Activated CD4-positive, alpha-beta T cell treated with anti-CD3 and anti-CD28 coated beads, Interleukin-2, Interleukin-6, amounts not matched to agents 100 ng/mL and 50 ng/mL, durations not matched to agents 16 hours and 8 hours (primary cell): ENCODE measurements around the gene PARP1.

ENCODE experiments used
- DNase-seq: peaks from one replicate; pipeline ENCODE4 v3.0.0-alpha.2; 2020

The PARP1 gene

DNA sequence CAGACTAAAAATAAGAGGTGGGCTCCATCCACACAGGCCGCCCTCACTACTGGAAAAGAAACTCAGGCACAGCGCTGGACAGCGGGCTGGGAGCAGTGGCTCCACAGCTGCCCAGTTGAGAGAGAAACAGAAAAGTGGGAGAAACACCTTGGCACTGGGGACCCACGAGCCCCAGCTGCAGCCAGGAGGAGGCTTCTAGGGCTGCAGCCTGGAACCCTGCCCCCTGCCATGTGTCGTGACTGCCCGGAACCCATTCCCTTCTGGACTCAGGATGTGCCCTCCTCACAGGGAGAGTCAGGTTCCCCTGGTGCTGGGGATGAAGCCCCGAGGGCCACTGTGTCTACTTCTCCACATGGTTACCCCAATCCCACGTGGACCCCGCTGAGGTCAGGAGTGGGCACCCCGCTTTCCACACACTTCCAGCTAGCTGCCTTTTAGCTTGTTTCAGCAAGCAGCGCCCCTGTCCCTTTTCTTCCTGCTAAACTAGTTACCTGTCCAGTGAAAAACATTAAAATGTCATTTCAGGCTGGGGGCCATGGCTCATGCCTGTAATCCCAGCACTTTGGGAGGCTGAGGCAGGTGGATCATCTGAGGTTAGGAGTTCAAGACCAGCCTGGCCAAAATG is 35.9 kb downstream of the PARP1 start:
- DNase-seq: no peak

DNA sequence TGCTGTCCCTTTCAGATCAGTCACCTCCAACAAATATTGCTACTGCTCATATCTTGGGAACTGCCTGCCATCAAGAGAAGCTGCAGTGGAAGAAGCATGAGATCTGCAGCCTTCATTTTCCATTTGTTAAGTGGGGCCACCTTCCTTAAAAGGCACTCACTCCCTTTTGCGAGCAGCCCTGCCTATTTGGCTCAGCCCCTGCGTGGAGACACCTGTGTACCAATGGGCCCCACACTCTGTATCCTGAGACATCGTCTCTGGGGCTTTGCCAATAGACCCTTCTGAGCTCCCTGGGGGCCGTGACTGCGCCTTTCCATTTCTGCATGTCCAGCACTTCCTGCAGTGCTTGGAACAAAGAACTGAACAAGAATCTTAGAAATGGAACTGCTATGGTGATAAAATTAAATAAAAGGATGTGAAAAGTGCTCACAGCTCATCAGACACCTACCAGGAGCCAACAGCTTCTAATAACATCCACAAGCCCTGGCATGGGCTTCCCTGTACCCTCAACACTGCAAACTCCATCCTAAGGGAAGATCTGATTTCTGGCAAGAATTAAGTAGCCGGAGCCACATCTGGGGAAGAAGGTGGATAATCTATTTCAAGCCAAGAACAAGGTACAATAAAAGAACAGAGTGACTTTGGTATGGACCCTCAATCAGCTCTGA is 36.7 kb downstream of the PARP1 start:
- no peak for DNase-seq

DNA sequence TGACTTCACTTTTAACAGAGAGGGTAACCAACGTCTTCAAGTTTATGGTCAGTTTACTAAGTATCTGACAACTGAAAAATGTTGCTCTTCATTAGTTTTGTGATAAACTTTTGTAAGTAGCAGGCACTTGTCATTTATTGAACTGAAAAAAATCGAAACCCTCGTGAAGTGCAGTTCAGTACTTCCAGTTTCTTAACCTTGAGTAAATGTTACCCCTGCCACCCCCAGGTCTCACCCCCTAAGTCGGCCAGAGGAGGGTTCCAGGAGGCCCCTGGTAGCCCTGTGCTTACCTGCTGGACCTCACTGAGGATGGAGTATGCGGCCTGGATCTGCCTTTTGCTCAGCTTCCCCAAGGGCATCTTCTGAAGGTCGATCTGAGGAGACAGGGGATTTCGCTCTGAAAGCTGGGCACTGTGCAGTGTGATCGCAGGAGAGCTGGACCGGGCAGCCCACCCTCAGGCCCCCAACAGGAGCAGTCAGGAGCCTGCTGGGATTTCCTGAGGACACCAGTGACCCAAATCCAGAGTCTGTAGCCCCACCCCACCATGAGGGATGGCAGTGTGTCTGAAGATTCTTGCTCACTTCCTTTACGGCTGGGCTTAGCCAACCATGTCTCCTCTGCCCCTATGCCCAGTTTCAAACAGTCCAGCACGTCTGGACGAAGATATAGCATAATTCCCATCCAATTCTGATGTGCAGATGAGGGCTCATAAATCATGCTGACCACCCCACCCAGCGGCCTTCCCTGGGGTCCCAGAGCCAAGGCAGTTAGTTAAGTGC is 37.6 kb downstream of the PARP1 start:
- no peak for DNase-seq

DNA sequence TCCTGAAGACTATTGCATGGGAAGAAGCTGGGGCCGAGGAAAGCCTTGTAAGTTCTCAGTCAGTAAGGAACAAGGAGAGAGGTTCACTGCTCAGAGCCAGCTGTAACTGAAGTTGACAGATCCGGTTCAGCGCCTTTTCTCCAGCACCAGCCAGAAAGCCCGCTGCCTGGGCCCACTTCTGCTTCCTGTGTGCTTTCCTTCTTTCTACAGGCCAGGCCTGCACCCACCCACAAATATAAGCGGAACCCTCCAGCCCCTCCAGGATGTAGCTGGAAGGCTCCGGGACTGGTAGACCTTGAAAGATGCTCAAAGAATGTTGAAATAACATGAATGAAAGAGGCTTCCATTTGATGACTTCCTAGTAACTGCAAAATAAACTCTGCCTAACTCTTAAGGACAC is 38.8 kb downstream of the PARP1 start:
- DNase-seq: no peak

DNA sequence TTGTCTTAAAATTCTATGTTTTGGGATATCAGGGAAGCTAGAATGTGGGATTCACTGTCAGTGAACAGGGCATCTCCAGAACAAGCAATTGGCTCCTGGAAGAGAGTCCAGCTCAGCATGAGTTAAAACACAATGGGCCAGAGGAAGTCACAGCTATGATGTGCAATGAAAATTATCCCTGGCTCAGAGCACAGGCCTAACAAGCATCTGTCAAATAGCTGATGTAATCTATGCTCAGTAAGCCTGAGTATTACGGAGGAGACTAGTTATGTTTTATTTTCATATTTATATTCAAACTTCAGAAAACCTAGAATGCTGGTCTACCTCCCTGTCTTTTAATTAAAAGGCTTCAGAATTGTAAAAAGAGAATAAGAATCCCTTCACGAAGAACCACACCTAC is 41.6 kb downstream of the PARP1 start:
- DNase-seq: no peak

DNA sequence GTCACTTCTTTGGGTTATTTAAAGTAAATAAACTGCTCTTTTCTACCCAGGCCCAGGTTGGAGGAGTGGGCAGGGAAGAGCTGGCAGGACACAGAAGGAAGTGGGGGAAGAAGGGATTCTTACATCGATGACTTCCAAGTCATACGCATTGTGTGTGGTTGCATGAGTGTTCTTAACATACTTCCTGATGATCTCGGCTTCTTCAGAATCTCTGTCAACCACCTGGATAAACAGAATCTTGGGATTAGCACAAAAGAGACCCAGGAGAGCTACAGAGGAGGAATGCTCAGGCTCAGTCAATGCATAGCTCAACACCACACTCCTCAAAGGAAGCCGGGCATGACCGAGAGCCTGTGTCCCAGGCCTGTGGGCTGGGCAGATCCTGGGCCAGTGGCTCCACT is 42.1 kb downstream of the PARP1 start:
- no peak for DNase-seq

DNA sequence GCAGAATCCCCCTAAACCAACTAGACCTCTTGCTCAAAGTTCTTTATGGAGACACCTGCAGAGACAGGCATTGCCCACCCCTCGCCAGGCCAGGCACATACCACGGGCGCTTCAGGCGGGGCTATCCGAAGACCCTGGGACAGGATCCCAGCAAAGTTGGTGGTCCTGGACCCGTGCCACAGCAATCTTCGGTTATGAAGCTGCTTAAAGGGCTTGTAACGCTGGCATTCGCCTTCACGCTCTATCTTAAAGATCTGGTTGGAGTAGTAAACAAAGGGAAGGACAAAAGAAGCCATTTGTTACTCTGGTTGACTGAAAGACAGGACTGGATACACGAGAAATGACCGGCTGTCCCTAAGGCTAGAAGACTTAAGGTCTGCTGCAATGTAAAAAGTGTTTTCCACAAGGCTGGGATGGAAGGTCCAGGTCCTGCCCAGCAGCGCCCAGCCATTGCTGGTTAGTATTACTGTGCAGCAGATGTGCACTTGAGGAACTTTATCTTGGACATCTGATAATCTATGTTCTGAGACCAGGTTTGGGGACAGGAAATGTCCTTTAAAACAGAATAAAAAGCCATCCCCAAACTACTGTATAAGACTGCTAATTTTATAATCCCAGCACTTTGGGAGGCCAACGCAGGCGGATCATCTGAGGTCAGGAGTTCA is 42.9 kb downstream of the PARP1 start:
- no peak for DNase-seq

DNA sequence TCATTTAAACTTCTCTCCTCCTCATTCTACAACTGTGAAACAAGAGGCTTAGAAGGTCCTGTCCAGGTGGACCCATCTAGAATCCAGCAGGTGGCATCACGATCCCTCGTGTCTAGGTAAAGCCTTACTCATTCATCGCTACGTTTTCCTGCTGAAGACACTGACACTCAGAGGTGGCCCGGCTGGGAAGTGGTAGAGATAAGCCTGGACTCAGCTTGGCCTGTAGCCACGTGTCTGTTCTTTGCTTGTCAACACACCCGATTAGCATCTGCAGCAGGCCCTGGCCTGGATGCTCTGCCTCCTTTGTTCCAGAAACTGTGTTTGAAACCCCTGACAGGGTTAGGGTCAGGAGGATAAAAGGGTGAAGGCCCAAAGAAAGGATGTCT is 43.4 kb downstream of the PARP1 start:
- no peak for DNase-seq

DNA sequence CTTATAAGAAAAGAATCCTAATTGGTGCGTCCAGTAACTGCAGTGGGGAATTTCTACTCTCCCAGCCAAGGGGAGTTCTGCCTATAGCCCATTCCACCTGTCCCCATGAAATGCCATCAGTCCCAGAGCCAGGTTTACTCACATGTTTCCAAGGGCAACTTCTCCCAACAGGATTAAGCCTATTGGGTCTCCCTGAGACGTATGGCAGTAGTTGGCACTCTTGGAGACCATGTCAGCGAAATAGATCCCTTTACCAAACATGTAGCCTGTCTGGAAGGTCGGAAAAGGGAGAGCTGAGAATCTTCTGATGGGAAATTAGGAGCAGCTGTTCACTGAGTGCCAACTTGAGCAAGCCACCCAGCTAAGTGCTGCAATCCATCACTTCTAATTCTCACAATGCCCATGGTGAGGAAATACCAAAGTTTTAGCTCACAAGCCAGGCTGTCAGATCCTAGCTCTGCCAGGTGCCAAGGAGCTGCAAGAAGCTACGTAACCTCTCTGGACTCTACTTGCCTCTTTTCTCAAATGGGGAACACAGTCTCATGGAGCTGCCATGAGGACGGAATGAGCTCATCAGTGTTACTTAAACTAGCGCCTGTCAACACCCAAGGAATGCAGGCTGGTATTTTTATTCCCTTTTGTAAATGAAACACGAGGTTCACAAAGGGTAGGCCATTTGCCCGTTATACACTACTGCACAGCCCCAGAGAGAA is 43.9 kb downstream of the PARP1 start:
- no peak for DNase-seq

DNA sequence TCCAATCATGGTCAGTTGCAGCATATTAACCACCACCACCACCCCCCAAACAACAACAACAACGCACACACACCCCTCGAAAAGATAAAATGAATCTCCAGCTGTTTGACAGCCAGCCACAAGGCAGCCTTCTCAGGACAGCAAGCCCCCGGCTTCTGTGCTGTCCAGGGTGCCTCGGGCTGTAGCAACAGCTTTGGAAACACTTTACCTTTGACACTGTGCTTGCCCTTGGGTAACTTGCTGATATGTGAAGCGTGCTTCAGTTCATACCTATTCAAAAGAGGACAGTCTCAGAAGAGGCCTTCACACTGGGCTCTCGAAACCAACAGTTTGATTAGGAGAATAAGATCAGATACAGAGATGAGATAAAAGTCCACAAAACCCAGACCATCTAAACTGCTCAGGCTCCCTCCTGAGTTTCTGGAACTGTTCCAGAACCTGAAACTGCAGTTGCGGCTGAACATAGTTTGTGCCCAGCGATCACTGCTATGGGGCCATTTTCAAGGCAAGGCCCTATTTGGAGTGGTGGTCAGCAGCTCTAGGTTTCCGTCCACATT is 44.9 kb downstream of the PARP1 start:
- no peak for DNase-seq

DNA sequence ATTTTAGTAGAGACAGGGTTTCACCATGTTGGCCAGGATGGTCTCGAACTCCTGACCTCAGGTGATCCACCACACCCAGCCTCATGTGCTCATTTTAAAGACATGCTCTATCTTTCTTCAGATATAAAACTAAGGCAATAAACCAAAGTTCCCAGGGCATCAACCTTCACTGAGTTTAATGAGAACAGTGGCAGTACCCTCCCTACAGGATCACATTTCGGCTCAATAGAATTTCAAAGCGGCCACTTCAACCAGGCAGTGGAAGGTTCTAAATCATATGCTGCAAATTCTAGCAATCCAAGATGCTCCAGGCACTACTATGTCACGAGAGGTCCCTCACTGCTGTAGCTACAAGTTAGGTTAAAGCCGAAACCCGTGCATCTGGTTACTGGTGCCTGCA is 45.5 kb downstream of the PARP1 start:
- no peak for DNase-seq

DNA sequence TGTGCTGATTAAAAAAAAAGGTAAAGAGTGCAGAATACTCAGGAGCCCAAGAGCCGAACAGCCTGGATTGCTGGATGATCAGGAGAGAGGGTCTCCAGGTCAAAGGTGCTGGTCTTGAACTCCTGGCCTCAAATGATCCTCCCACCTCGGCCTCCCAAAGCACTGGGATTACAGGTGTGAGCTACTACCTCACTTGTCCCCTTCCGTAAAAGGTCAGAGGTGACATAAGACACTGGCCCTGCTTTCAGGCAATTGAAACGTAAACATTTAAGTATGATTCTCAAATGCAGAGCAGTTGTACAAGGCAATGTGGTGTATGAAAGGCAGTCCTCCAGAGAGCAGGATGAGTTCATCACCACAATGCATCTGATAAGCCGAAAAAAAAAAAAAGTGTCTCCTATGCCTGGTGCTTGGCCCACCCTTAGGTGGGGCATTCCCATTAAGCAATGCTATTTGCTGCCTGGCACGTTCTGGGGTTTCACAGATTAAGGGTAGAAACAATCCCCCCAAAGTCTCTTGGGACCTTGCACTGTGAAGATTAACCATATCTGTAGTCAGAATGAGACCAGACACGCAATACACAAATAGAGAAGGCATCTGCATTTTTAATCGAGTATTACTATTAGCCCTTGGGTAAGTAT is 47.7 kb downstream of the PARP1 start:
- no peak for DNase-seq

DNA sequence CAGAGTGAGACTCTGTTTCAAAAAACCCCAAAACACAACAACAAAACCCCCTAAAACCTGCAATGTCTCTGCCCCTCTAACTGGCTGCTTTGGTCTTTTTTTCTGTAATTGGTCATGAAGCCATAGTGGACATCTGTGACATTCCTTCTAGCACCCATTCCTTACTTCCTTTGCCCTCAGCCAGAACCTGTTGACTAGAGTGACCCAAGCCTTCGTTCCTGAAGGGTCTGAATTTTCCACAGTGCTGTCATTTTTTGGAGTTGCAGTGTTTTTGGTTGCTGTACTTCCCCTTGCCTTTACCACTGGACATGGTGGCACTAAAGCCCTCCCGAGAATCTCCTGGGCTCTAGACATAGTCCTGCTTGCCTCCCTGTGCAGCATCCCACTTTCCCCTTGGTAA is 50.5 kb downstream of the PARP1 start:
- no peak for DNase-seq

DNA sequence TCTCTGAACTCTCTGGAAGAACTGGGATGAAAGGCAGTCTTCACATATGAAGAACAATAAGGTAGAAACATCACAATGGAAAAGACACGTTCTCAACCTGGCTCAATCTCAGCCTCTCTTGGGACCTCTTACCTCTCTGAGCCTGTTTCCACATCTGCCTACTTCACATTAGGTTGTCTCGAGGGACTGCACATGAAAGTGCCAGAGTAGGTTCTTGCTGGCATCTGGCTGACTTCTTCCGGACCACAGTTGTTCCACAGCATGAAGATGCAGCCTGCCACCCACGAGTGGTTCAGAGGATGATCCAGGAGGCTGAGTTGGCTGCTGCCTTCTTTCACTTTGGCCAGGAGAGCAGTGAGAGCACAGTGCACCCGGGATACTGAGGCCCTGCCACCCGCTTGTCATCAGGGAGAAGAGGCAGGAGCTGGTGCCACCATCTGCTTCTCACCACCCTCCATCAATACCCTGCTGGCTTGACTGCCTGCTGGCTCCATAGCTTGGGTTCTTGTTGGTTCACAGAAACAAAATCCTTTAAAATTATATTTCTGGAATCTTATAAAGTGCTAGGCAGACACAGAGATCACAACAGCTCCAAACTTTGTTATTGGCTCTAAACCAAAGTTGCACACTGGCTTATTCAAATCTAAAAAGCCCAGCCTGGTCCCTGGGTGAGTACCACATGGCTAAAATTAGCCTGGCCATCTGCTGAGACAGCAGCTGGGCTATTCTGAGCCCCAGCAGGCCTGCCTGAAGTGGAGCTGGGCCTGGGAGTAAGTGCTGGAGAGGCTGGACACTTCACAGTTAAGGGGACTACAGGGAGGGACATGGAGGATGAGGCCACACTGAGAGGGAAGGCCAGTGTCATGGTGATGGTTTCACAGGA is 52.0 kb downstream of the PARP1 start:
- DNase-seq: no peak

DNA sequence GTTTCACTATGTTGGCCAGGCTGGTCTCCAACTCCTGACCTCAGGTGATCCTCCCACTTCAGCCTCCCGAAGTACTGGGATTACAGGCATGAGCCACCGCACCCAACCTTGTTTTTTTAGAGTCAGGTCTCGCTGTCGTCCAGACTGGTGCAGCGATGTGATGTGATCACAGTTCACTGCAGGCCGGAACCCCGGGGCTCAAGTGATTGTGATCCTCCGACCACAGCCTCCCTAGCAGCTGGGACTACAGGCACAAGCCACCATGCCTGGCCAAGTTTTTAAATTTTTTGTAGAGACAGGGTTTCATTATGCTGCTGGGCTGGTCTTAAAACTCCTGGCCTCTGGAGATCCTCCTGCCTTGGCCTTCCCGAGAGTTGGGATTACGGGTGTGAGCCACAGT is 52.9 kb downstream of the PARP1 start:
- no peak for DNase-seq

DNA sequence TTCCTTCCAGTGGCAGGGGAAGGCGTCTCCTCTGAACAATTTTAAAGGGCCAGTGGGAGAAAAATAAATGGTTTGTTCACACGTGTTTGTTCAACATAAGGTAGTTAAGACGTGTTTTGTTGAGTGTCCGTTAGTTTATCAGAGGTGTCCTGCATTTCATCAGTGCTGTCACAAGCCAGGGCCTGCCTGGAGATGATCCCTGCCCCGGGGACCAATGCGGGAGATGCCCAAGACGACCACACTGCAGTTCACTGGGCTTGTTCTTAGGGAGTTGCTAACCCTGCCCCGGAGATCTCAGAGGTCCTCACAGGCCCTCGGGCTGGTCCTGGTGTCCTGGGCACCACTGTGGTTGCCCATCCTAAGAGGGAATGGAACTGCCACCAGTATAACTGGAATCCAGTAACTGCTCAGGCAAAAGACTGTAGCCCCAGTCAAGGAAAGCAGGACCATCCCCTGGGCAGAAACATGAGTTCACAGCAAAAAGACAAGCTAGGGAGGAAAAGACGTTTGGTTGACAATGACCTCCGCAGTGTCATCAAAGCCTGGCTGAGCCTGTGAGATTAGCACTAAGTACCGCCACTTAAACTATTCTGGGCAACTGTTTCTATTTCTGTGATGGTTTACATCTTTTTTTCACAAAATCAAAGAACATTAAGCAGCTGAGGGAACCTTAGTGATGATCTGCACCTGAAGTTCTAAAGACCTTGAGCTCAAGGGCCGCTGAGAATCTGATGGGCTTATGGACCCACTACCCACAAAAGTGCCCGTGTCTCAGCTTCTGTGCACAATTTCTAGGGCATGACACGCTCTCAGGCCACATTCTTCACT is 54.0 kb downstream of the PARP1 start:
- DNase-seq: no peak

DNA sequence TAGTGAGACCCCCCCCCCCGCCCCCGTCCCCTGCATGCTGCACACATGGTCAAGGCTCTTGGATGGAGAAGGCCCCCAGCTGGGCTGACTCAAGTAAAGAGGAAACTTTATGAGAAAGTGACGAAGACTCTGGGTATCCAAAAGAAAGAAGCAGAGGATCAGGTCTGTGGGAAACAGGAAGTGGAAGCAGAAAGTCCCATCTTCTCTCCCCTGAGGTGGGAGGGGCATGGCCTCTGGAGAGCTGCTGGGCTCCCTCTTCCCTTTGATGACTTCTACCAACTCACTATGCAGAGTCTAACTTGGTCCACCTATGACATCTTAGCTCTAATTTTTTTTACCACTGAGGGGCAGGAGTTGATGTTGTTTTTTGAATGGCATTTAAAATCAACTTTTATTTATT is 56.2 kb downstream of the PARP1 start:
- DNase-seq: no peak

DNA sequence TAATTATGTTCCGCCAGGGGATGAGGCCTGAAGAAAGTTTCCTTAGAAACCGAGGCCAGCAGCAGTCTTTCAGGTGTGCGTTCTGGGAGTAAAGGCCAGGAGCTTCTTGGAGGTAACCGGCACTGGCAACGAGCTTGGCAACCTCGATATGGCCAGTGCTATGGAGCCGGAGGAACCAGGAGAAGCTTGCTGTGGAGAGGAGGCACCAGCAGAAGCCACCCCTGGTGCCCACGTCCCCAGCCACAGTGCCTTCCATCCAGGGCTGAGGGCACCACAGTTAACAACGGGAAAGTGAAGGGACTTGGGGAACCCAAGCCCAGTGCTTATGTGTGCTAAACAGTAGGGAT is 57.4 kb downstream of the PARP1 start:
- no peak for DNase-seq

DNA sequence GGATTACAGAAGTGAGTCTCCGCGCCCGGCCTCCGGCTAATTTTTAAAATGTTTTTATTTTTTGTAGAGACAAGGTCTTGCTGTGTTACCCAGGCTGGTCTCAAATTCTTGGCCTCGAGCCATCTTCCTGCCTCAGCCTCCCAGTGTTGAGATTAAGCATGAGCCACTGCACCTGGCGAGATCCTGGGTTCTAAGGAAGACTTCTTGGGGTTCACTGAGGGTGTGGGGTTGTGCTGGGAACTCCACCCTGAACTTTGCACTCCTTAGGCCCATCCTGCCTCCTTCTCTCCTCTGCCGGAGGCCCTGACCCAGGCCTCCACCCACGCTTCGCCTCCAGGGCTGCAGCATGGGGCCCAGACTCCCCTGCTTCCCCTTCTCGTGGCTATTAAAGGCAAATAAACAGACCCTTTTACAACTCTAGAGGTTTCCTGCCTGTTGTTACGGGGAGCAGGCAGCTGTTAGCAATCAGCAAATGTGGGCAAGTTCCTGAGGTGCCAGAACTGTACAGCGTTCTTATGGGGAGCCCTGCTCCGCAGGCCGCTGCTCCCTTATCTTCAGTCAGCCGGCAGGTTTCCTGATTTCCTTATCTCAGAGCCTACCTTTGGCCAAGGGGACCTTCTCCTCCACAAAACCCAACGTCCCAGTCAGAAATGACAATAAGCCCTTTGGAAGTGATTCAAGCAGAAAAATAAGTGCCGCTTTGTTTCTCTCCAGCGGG is 57.9 kb downstream of the PARP1 start:
- DNase-seq: no peak

DNA sequence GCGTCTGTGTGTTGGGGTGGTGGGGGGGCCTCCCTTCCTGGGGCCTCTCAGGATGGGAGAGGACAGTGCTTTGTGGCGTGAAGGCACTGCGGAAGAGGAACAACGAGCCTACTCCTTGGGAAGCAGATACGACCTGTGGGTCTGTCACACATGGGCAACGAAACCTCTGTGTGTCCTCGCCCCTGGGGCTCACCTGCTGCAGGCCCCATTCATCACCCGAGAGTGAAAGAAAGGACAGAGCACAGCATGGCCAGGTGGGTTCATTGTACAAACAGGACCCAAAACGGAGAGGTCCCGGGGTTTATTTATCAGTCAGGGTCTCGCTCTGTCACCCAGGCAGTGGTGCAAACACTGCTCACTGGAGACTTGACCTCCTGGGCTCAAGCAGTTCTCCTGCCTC is 58.8 kb downstream of the PARP1 start:
- DNase-seq: no peak
